Memory B cell (primary cell): ENCODE data around the gene VPS36.

Experiments
- ATAC-seq: fragments of 150-1000 bp; cut with Tn5 transposase; 2 replicates; pipeline ENCODE4 v1.10.0; 2021; ENCODE audit warnings: low read depth, mild to moderate bottlenecking, moderate library complexity
- DNase-seq, 2 donors: peaks; one replicate each; pipeline ENCODE4 v3.0.0; 2022; ENCODE audit warnings: low spot score in 2 of 2
- H3K27ac Mint-ChIP-seq: one replicate; pipeline ENCODE4 v1.8.0; 2022; ENCODE audit warnings: mild to moderate bottlenecking, moderate library complexity, mixed read lengths
- H3K27me3 Mint-ChIP-seq: one replicate; pipeline ENCODE4 v1.8.0; 2022; ENCODE audit warnings: mixed read lengths
- H3K36me3 Mint-ChIP-seq: one replicate; pipeline ENCODE4 v1.8.0; 2022; ENCODE audit warnings: mild to moderate bottlenecking, mixed read lengths
- H3K4me1 Mint-ChIP-seq: one replicate; pipeline ENCODE4 v1.8.0; 2022; ENCODE audit warnings: mixed read lengths
- H3K4me3 Mint-ChIP-seq: one replicate; pipeline ENCODE4 v1.8.0; 2022; ENCODE audit warnings: mild to moderate bottlenecking, moderate library complexity, mixed read lengths
- H3K9me3 Mint-ChIP-seq: one replicate; pipeline ENCODE4 v1.8.0; 2022; ENCODE audit warnings: mixed read lengths

VPS36 gene

GRCh38 chr13:52452470-52452869 is 2.0 kb upstream of the VPS36 start:
- Mint-ChIP-seq H3K9me3 (no peaks in the 10 kb centered on the region), H3K4me3 (no peak overlapping the region), H3K27ac (no peak overlapping the region), H3K27me3 (no peaks in the 10 kb centered on the region), H3K36me3 (peaks cover 1% of the 10 kb centered on the region), H3K4me1 (peaks cover 35% of the 10 kb centered on the region)
- ATAC-seq: no peak
- DNase-seq: no peak

DNA sequence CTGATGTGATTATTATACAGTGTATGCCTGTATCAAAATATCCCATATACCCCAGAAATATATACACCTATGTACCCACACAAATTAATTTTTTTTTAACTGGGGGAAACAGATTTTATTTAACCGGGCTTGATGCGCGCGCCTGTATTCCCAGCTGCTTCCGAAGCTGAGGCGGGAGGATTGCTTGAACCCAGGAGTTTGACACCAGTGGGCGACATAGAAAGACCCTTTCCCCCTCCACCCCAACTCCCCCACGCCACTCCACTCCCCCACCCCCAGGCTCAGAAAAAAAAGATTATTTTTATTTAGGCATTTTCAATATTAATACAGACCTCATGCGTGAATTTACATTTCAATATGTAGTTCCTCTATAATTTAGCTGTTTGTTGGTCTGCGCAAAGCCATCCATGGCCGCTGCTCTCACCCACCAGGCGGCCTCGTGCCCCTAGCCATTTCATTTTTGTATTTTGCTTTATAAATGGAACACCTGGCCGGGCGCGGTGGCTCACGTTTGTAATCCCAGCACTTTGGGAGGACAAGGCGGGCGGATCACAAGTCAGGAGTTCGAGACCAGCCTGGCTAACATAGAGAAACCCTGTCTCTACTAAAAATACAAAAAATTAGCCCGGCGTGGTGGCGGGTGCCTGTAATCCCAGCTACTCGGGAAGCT is 836 bp upstream of the VPS36 start:
- Mint-ChIP-seq H3K4me1 (peaks cover 33% of the 10 kb centered on the region), H3K36me3 (peaks cover 1% of the 10 kb centered on the region), H3K27me3 (no peaks in the 10 kb centered on the region), H3K27ac (peak overlapping the region; percentile 93), H3K9me3 (no peaks in the 10 kb centered on the region), H3K4me3 (peak overlapping the region; percentile 79)
- ATAC-seq: no peak
- no peak for DNase-seq

DNA sequence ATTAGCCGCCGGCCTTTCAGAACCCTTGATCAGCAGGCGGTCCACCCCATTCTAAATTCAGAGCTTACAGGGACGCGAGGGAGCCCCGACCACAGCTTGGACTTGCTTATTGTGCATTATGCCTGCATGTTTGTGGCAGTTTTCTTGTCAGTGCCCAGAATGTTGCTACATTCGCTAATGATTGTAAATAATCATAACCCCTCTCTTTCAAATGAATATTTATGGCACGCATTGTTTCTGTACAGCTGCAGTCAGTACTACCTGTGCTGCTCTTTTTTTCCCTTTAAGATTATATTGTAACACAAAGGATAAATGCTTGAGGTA is 321 bp upstream of the VPS36 start:
- H3K36me3 Mint-ChIP-seq: peaks cover 1% of the 10 kb centered on the region
- H3K27ac Mint-ChIP-seq: peak overlapping the region; percentile 93
- H3K27me3 Mint-ChIP-seq: no peaks in the 10 kb centered on the region
- no peaks in the 10 kb centered on the region for H3K9me3 Mint-ChIP-seq
- DNase-seq (no peak), ATAC-seq (no peak)
- H3K4me3 Mint-ChIP-seq: peak overlapping the region; percentile 79
- H3K4me1 Mint-ChIP-seq: peaks cover 29% of the 10 kb centered on the region

DNA sequence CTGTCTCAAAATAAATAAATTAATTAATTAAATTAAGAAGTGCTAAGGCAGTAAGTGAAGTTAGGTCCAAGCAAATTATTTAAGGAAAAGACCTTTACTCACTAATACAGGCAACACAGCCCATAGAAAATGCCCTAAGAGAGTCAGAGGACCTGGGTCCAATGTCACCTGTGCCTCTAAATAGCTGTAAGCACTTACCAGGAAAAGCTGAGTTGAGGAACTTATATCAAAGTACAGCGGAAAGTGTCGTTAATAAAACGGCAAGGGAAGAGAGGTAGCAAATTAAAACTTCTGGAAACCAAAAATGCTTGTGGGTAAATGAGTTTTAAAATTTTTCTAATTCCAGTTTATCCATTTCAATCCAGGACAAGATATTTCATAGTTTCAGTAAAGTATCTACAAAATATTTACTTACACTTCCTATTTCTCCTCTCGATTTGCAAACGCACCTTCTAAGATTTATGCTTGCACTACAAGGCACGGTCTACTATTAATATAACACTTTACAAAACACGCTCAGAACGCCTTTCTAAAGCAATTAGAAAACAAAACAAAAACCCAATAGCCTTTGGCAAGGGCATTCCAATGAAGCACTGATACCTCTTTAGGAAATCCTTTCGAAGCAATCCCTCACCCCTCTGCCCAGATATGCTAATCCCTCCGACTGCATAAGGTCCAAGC is 963 bp downstream of the VPS36 start:
- no peak for DNase-seq
- Mint-ChIP-seq H3K27ac (peak overlapping the region; percentile 93), H3K36me3 (peaks cover 1% of the 10 kb centered on the region), H3K9me3 (no peaks in the 10 kb centered on the region), H3K27me3 (no peaks in the 10 kb centered on the region), H3K4me1 (peaks cover 25% of the 10 kb centered on the region), H3K4me3 (peak overlapping the region; percentile 97)
- no peak for ATAC-seq

DNA sequence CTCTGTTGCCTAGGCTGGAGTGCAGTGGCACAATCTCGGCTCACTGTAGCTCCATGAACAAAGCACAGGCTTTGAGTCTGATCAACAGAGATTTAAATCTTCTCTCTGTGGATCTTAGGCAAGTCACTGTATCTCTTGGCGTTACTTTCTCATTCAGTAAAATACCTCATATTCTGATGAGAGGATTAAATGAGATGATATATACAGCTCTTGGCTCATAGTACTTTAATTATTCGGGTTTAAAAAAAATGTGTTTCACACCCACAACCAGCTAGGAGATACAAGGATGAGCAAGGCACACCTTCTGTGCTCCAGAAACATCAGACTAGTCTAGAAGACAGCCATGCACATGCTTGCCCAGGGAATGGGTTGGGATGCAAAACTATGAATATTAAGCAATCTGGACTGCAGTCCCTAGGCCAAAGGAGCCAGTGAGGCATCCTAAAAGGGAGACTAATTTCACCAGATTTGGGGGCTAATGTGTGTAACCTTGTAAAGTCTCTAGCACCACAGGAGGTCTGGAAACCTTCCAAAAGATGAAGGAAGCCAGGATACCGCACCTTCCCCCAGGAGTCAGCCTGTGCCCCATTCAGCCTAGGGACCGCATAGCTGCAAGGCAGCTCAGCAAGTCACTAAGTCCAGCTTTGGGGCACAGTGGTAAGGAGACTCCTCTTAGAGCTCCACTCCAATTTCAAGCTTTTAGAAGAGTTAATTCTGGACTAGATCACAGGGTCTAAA is 2.5 kb downstream of the VPS36 start:
- H3K27ac Mint-ChIP-seq: no peak overlapping the region
- DNase-seq: no peak
- peaks cover 4% of the 10 kb centered on the region for H3K36me3 Mint-ChIP-seq
- H3K4me3 Mint-ChIP-seq: no peak overlapping the region
- no peak for ATAC-seq
- peaks cover 18% of the 10 kb centered on the region for H3K4me1 Mint-ChIP-seq
- no peaks in the 10 kb centered on the region for H3K27me3 Mint-ChIP-seq
- no peaks in the 10 kb centered on the region for H3K9me3 Mint-ChIP-seq

DNA sequence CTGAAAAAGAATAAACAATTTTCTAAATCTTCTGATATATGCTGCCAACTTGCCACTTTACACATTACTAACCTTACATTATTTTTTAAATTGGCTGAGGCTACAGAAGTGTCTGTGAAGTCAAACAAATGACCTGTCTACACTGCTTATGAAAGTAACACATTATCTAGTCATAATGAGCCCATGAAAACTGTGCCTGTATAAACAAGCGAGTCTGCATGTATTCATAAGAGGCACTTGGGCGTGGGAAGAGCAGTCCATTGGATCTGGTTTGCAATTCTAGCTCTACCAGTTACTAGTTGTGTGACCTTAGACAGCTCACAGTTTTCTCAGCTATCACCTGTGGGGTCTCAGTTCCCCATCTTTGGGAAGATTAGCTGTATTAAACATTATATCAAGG is 3.1 kb downstream of the VPS36 start:
- ATAC-seq (no peak), DNase-seq (no peak)
- Mint-ChIP-seq H3K36me3 (peaks cover 4% of the 10 kb centered on the region), H3K27me3 (no peaks in the 10 kb centered on the region), H3K9me3 (no peaks in the 10 kb centered on the region), H3K4me3 (no peak overlapping the region), H3K27ac (no peak overlapping the region), H3K4me1 (peaks cover 22% of the 10 kb centered on the region)

DNA sequence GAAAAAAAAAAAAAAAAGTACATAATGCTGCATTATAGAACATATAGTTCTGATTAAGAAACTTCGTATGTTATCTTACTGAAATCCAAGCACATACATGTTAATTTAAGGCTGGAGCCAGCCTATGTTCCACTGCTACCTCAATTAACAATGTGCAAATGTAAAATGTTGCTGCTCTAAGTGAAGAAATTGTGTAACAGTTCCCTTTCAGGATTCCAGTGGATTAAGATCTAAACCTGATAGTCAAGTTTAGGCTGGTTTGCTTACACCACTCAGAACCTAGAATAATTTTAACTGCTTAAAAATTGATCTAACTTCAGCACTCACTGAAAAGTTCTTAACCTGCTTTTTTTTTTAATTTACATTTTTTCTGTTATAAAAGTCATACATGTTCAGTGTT is 4.2 kb downstream of the VPS36 start:
- H3K4me1 Mint-ChIP-seq: peaks cover 22% of the 10 kb centered on the region
- peaks cover 4% of the 10 kb centered on the region for H3K36me3 Mint-ChIP-seq
- ATAC-seq (no peak), DNase-seq (no peak)
- no peaks in the 10 kb centered on the region for H3K27me3 Mint-ChIP-seq
- H3K9me3 Mint-ChIP-seq: no peaks in the 10 kb centered on the region
- H3K27ac Mint-ChIP-seq: no peak overlapping the region
- H3K4me3 Mint-ChIP-seq: no peak overlapping the region

- Mint-ChIP-seq H3K27me3 (no peaks in the 10 kb centered on the region), H3K36me3 (peaks cover 25% of the 10 kb centered on the region), H3K27ac (no peak overlapping the region), H3K4me1 (peaks cover 4% of the 10 kb centered on the region), H3K9me3 (no peaks in the 10 kb centered on the region), H3K4me3 (no peak overlapping the region)
- ATAC-seq (no peak), DNase-seq (no peak)
These were observed 18.0 kb downstream of the VPS36 start for GRCh38 chr13:52432456-52432855.

- ATAC-seq: no peak
- Mint-ChIP-seq H3K27me3 (no peaks in the 10 kb centered on the region), H3K27ac (no peak overlapping the region), H3K36me3 (peaks cover 27% of the 10 kb centered on the region), H3K9me3 (no peaks in the 10 kb centered on the region), H3K4me3 (no peak overlapping the region), H3K4me1 (peaks cover 2% of the 10 kb centered on the region)
- DNase-seq: no peak
These were observed 22.1 kb downstream of the VPS36 start for GRCh38 chr13:52428295-52428694.

DNA sequence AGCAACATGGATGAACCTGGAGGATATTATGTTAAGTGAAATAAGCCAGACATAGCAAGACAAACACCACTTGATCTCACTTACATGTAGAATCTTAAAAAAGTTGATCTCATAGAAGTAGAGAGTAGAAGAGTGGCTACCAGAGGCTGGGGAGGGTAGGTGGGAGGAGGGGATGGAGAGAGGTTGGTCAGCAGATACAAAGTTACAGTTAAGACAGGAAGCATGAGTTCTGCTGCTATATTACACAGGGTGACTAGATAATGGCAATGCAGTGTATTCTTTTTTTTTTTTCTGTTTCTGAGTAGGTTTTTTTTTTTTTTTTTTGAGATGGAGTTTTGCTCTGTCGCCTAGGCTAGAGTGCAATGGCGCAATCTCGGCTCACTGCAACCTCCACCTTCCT is 29.2 kb downstream of the VPS36 start:
- H3K36me3 Mint-ChIP-seq: peaks cover 37% of the 10 kb centered on the region
- ATAC-seq (no peak), DNase-seq (no peak)
- no peaks in the 10 kb centered on the region for H3K27me3 Mint-ChIP-seq
- H3K27ac Mint-ChIP-seq: no peak overlapping the region
- H3K9me3 Mint-ChIP-seq: no peaks in the 10 kb centered on the region
- H3K4me1 Mint-ChIP-seq: peaks cover 4% of the 10 kb centered on the region
- no peak overlapping the region for H3K4me3 Mint-ChIP-seq

- H3K4me3 Mint-ChIP-seq: no peak overlapping the region
- no peak for DNase-seq
- H3K9me3 Mint-ChIP-seq: no peaks in the 10 kb centered on the region
- H3K36me3 Mint-ChIP-seq: peaks cover 34% of the 10 kb centered on the region
- ATAC-seq: no peak
- peaks cover 4% of the 10 kb centered on the region for H3K4me1 Mint-ChIP-seq
- peak overlapping the region; percentile 64 for H3K27ac Mint-ChIP-seq
- H3K27me3 Mint-ChIP-seq: no peaks in the 10 kb centered on the region
These were observed 31.4 kb downstream of the VPS36 start for GRCh38 chr13:52419080-52419479.

GRCh38 chr13:52414963-52415362 is 35.5 kb downstream of the VPS36 start:
- ATAC-seq (no peak), DNase-seq (no peak)
- Mint-ChIP-seq H3K9me3 (no peaks in the 10 kb centered on the region), H3K4me3 (no peak overlapping the region), H3K27ac (no peak overlapping the region), H3K27me3 (no peaks in the 10 kb centered on the region), H3K4me1 (peaks cover 4% of the 10 kb centered on the region), H3K36me3 (peaks cover 27% of the 10 kb centered on the region)

GRCh38 chr13:52414051-52414450 is 36.4 kb downstream of the VPS36 start:
- Mint-ChIP-seq H3K27me3 (no peaks in the 10 kb centered on the region), H3K9me3 (no peaks in the 10 kb centered on the region), H3K4me1 (no peaks in the 10 kb centered on the region), H3K4me3 (no peak overlapping the region), H3K36me3 (peaks cover 20% of the 10 kb centered on the region), H3K27ac (no peak overlapping the region)
- ATAC-seq: no peak
- no peak for DNase-seq

- Mint-ChIP-seq H3K27ac (no peak overlapping the region), H3K4me3 (no peak overlapping the region), H3K36me3 (peaks cover 16% of the 10 kb centered on the region), H3K27me3 (no peaks in the 10 kb centered on the region), H3K4me1 (no peaks in the 10 kb centered on the region), H3K9me3 (no peaks in the 10 kb centered on the region)
- ATAC-seq: no peak
- no peak for DNase-seq
These were observed 38.3 kb downstream of the VPS36 start for GRCh38 chr13:52412128-52412527.
